ENCODE data around the gene CASZ1. TPM values are rescaled to one million over a fixed set of nuclear protein-coding genes. Genes with fewer than 3 reads are reported as not detected.

Gene CASZ1
- total and polyA plus RNA-seq, 2 experiments from 2014 or later, result 6.2 to 6.7 TPM

DNA sequence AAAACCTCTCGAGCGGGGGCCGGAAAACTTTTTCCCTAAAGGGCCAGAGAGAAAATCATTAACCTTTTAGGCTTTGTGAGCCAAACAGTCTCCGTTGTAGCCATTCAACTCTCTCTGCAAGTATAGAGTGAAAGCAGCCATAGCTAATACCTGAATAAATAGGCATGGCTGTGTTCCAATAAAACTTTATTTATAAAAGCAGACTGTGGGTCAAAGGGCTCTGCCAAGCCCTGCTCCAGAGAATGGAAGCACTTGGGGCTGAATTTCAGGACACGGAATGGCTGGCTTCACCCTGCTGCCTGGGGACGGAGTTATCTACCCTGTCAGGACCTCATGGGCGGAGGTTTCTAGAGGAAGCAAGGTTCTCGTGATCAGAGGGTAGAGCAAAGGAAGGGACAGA, 92.7 kb downstream of the CASZ1 start:
- H3K79me2 ChIP-seq (replicated peaks; ENCODE audit: insufficient read depth), result no peaks in the 10 kb centered on the region
- DNase-seq (ENCODE audit: low spot score), result no peak
- peak overlapping the region; percentile 83 for H3K4me2 ChIP-seq
- H3F3A ChIP-seq (replicated peaks; ENCODE audit: low read depth), result peaks cover 10% of the 10 kb centered on the region; the same call in 1 of the 2 replicates
- peaks cover 41% of the 10 kb centered on the region for H3K4me1 Mint-ChIP-seq
- H3K36me3 Mint-ChIP-seq (ENCODE audit: low read depth), result no peaks in the 10 kb centered on the region; the same call in 2 of the 3 replicates
- peaks cover 23% of the 10 kb centered on the region for H3K4me1 ChIP-seq (ENCODE audit: insufficient read depth)
- H4K20me1 ChIP-seq (replicated peaks; ENCODE audit: insufficient read depth), result no peaks in the 10 kb centered on the region
- H3K27ac Mint-ChIP-seq, result peak overlapping the region; percentile 84; the same call in 1 of the 2 replicates
- H3K9me2 ChIP-seq (ENCODE audit: insufficient read depth), result no peaks in the 10 kb centered on the region
- peak overlapping the region; percentile 66 for H3K4me3 Mint-ChIP-seq
- peak overlapping the region; percentile 58; the same call in 1 of the 2 replicates for H3K4me3 ChIP-seq
- peaks cover 6% of the 10 kb centered on the region for H3K27me3 ChIP-seq (ENCODE audit: insufficient read depth)
- no peaks in the 10 kb centered on the region for H3K9me3 Mint-ChIP-seq
- TF ChIP-seq ZNF114 (CRISPR knock-in tag; IDR thresholded peaks at IDR 0.05), result no peak
- no peak for TF ChIP-seq STAT1 (IDR thresholded peaks at IDR 0.05; ENCODE audit: unreplicated experiment)
- TF ChIP-seq CREB1 (CRISPR knock-in tag; IDR thresholded peaks at IDR 0.05; ENCODE audit: low read depth), result no peak
- no peak for TF ChIP-seq EZH2phosphoT487 (IDR thresholded peaks at IDR 0.05; ENCODE audit: unreplicated experiment)
- TF ChIP-seq, protein P1, sequence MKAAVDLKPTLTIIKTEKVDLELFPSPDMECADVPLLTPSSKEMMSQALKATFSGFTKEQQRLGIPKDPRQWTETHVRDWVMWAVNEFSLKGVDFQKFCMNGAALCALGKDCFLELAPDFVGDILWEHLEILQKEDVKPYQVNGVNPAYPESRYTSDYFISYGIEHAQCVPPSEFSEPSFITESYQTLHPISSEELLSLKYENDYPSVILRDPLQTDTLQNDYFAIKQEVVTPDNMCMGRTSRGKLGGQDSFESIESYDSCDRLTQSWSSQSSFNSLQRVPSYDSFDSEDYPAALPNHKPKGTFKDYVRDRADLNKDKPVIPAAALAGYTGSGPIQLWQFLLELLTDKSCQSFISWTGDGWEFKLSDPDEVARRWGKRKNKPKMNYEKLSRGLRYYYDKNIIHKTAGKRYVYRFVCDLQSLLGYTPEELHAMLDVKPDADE (IDR thresholded peaks at IDR 0.05), result no peak
- ATAC-seq, result no peak
- no peaks in the 10 kb centered on the region for H3K36me3 ChIP-seq (ENCODE audit: insufficient read depth)
- H2AFZ ChIP-seq, result peak overlapping the region; percentile 95
- peaks cover 41% of the 10 kb centered on the region for H3K27me3 Mint-ChIP-seq (ENCODE audit: insufficient read depth, low read depth, poor library complexity)
- H3K27ac ChIP-seq (ENCODE audit: low read depth), result no peak overlapping the region

DNA sequence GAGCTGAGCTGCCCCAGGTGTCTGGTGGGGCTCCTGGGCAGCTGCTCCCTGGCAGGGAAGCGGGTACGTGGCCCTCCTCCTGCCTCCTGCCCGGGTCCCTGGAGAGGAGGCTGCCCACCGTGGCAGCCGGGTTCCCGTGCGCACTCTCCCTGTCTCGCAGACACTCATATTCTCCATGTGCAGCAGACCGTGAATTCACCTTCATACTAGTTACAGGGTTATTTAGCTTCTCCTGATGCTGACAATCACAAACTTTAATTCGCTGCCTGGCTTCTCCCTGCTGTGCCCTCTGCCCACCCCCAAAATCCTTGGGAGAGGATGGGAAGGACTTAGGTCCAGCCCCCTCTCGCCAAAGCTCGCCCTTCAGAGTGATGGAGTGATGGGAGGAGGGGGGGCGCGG, 95.3 kb downstream of the CASZ1 start:
- H3K9me3 Mint-ChIP-seq, result no peaks in the 10 kb centered on the region
- DNase-seq (ENCODE audit: low spot score) (no peak), ATAC-seq (no peak)
- Histone ChIP-seq H3K27me3 (ENCODE audit: insufficient read depth) (peaks cover 6% of the 10 kb centered on the region), H3K4me3 (no peak overlapping the region), H3K79me2 (replicated peaks; ENCODE audit: insufficient read depth) (no peaks in the 10 kb centered on the region), H4K20me1 (replicated peaks; ENCODE audit: insufficient read depth) (no peaks in the 10 kb centered on the region), H3F3A (replicated peaks; ENCODE audit: low read depth) (peaks cover 10% of the 10 kb centered on the region; the same call in 1 of the 2 replicates), H3K9me2 (ENCODE audit: insufficient read depth) (no peaks in the 10 kb centered on the region), H3K36me3 (ENCODE audit: insufficient read depth) (no peaks in the 10 kb centered on the region), H2AFZ (no peak overlapping the region), H3K27ac (ENCODE audit: low read depth) (no peak overlapping the region), H3K4me2 (no peak overlapping the region), H3K4me1 (ENCODE audit: insufficient read depth) (peaks cover 20% of the 10 kb centered on the region)
- peaks cover 46% of the 10 kb centered on the region for H3K27me3 Mint-ChIP-seq (ENCODE audit: insufficient read depth, low read depth, poor library complexity)
- H3K4me3 Mint-ChIP-seq, result no peak overlapping the region
- peaks cover 28% of the 10 kb centered on the region for H3K4me1 Mint-ChIP-seq
- no peak overlapping the region for H3K27ac Mint-ChIP-seq
- no peaks in the 10 kb centered on the region; the same call in 2 of the 3 replicates for H3K36me3 Mint-ChIP-seq (ENCODE audit: low read depth)
- no peak for TF ChIP-seq POLR2AphosphoS5 (IDR thresholded peaks at IDR 0.05; ENCODE audit: low read depth)
- TF ChIP-seq NANOG (IDR thresholded peaks at IDR 0.05; ENCODE audit: borderline replicate concordance), result no peak
- TF ChIP-seq, protein P1 (IDR thresholded peaks at IDR 0.05), result no peak
- TF ChIP-seq, protein P2, sequence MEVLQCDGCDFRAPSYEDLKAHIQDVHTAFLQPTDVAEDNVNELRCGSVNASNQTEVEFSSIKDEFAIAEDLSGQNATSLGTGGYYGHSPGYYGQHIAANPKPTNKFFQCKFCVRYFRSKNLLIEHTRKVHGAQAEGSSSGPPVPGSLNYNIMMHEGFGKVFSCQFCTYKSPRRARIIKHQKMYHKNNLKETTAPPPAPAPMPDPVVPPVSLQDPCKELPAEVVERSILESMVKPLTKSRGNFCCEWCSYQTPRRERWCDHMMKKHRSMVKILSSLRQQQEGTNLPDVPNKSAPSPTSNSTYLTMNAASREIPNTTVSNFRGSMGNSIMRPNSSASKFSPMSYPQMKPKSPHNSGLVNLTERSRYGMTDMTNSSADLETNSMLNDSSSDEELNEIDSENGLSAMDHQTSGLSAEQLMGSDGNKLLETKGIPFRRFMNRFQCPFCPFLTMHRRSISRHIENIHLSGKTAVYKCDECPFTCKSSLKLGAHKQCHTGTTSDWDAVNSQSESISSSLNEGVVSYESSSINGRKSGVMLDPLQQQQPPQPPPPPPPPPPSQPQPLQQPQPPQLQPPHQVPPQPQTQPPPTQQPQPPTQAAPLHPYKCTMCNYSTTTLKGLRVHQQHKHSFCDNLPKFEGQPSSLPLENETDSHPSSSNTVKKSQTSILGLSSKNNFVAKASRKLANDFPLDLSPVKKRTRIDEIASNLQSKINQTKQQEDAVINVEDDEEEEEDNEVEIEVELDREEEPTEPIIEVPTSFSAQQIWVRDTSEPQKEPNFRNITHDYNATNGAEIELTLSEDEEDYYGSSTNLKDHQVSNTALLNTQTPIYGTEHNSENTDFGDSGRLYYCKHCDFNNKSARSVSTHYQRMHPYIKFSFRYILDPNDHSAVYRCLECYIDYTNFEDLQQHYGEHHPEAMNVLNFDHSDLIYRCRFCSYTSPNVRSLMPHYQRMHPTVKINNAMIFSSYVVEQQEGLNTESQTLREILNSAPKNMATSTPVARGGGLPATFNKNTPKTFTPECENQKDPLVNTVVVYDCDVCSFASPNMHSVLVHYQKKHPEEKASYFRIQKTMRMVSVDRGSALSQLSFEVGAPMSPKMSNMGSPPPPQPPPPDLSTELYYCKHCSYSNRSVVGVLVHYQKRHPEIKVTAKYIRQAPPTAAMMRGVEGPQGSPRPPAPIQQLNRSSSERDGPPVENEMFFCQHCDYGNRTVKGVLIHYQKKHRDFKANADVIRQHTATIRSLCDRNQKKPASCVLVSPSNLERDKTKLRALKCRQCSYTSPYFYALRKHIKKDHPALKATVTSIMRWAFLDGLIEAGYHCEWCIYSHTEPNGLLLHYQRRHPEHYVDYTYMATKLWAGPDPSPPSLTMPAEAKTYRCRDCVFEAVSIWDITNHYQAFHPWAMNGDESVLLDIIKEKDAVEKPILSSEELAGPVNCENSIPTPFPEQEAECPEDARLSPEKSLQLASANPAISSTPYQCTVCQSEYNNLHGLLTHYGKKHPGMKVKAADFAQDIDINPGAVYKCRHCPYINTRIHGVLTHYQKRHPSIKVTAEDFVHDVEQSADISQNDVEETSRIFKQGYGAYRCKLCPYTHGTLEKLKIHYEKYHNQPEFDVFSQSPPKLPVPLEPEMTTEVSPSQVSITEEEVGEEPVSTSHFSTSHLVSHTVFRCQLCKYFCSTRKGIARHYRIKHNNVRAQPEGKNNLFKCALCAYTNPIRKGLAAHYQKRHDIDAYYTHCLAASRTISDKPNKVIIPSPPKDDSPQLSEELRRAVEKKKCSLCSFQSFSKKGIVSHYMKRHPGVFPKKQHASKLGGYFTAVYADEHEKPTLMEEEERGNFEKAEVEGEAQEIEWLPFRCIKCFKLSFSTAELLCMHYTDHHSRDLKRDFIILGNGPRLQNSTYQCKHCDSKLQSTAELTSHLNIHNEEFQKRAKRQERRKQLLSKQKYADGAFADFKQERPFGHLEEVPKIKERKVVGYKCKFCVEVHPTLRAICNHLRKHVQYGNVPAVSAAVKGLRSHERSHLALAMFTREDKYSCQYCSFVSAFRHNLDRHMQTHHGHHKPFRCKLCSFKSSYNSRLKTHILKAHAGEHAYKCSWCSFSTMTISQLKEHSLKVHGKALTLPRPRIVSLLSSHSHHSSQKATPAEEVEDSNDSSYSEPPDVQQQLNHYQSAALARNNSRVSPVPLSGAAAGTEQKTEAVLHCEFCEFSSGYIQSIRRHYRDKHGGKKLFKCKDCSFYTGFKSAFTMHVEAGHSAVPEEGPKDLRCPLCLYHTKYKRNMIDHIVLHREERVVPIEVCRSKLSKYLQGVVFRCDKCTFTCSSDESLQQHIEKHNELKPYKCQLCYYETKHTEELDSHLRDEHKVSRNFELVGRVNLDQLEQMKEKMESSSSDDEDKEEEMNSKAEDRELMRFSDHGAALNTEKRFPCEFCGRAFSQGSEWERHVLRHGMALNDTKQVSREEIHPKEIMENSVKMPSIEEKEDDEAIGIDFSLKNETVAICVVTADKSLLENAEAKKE (CRISPR knock-in tag; IDR thresholded peaks at IDR 0.05), result no peak
- no peak for TF ChIP-seq JUNB (IDR thresholded peaks at IDR 0.05; ENCODE audit: unreplicated experiment)
- TF ChIP-seq, protein P3, sequence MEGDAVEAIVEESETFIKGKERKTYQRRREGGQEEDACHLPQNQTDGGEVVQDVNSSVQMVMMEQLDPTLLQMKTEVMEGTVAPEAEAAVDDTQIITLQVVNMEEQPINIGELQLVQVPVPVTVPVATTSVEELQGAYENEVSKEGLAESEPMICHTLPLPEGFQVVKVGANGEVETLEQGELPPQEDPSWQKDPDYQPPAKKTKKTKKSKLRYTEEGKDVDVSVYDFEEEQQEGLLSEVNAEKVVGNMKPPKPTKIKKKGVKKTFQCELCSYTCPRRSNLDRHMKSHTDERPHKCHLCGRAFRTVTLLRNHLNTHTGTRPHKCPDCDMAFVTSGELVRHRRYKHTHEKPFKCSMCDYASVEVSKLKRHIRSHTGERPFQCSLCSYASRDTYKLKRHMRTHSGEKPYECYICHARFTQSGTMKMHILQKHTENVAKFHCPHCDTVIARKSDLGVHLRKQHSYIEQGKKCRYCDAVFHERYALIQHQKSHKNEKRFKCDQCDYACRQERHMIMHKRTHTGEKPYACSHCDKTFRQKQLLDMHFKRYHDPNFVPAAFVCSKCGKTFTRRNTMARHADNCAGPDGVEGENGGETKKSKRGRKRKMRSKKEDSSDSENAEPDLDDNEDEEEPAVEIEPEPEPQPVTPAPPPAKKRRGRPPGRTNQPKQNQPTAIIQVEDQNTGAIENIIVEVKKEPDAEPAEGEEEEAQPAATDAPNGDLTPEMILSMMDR (conservative IDR thresholded peaks at IDR 0.05; ENCODE audit: low read depth in 2 of 2), result no peak
- no peak for TF ChIP-seq ZNF114 (CRISPR knock-in tag; IDR thresholded peaks at IDR 0.05)
- TF ChIP-seq STAT1 (IDR thresholded peaks at IDR 0.05; ENCODE audit: unreplicated experiment), result no peak
- no peak for TF ChIP-seq EZH2 (IDR thresholded peaks at IDR 0.05; ENCODE audit: low read depth, unreplicated experiment)
- TF ChIP-seq ZNF331 (CRISPR knock-in tag; IDR thresholded peaks at IDR 0.05; ENCODE audit: low read depth), result no peak
- TF ChIP-seq EZH2phosphoT487 (IDR thresholded peaks at IDR 0.05; ENCODE audit: unreplicated experiment), result no peak
